ENCODE measurements around the gene F7. TPM values are rescaled to one million over a fixed set of nuclear protein-coding genes. Genes with fewer than 3 reads are reported as not detected.

F7 gene
- total RNA-seq, 1 experiment from 2014 or later = 52.4 TPM

- DNase-seq = no peak
- H3K4me3 Mint-ChIP-seq (ENCODE audit: unreplicated experiment) = no peak overlapping the region
- CTCF ChIA-PET = no interaction called here
- POLR2A ChIA-PET = no interaction called here
- no peaks in the 10 kb centered on the region for H3K27me3 ChIP-seq (replicated peaks; ENCODE audit: control insufficient read depth, insufficient read depth, low read length)
- intact Hi-C loops (cut with micrococcal nuclease; ENCODE audit: unreplicated experiment) = no loop called here
- H3K36me3 Mint-ChIP-seq (ENCODE audit: insufficient read depth, unreplicated experiment) = no peaks in the 10 kb centered on the region
- no peaks in the 10 kb centered on the region for H3K4me1 Mint-ChIP-seq (ENCODE audit: low read depth, unreplicated experiment)
- no peaks in the 10 kb centered on the region for H3K9me3 ChIP-seq
- H3K4me3 ChIP-seq (ENCODE audit: low read depth, low read length) = no peak overlapping the region
- no peaks in the 10 kb centered on the region for H3K36me3 ChIP-seq (ENCODE audit: control insufficient read depth, insufficient read depth, low read length)
- no TSS peak for BruUV-seq (replicated peaks)
- no peaks in the 10 kb centered on the region for H3K4me1 ChIP-seq
- TF ChIP-seq, protein P1, sequence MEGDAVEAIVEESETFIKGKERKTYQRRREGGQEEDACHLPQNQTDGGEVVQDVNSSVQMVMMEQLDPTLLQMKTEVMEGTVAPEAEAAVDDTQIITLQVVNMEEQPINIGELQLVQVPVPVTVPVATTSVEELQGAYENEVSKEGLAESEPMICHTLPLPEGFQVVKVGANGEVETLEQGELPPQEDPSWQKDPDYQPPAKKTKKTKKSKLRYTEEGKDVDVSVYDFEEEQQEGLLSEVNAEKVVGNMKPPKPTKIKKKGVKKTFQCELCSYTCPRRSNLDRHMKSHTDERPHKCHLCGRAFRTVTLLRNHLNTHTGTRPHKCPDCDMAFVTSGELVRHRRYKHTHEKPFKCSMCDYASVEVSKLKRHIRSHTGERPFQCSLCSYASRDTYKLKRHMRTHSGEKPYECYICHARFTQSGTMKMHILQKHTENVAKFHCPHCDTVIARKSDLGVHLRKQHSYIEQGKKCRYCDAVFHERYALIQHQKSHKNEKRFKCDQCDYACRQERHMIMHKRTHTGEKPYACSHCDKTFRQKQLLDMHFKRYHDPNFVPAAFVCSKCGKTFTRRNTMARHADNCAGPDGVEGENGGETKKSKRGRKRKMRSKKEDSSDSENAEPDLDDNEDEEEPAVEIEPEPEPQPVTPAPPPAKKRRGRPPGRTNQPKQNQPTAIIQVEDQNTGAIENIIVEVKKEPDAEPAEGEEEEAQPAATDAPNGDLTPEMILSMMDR (IDR thresholded peaks at IDR 0.05; ENCODE audit: insufficient read depth in 1 of 2, low read depth in 1 of 2, low read length in 1 of 2, severe bottlenecking in 1 of 2, unreplicated experiment in 1 of 2) = no peak
- H3K9me3 Mint-ChIP-seq (ENCODE audit: unreplicated experiment) = no peaks in the 10 kb centered on the region
- no peaks in the 10 kb centered on the region for H3K27me3 Mint-ChIP-seq (ENCODE audit: insufficient read depth, unreplicated experiment)
- no peak overlapping the region for H3K27ac Mint-ChIP-seq (ENCODE audit: unreplicated experiment)
Observed at GRCh38 chr13:113070855-113071254, 34.7 kb upstream of the F7 start.

- H3K27me3 Mint-ChIP-seq (ENCODE audit: insufficient read depth, unreplicated experiment) = no peaks in the 10 kb centered on the region
- CTCF ChIA-PET = interaction anchor here (0.6 kb wide), 1 partner anchor 1809 kb away, joined by 4 read pairs; no protein-coding TSS in a partner anchor
Observed at GRCh38 chr13:113072376-113072775, 33.2 kb upstream of the F7 start.

DNA sequence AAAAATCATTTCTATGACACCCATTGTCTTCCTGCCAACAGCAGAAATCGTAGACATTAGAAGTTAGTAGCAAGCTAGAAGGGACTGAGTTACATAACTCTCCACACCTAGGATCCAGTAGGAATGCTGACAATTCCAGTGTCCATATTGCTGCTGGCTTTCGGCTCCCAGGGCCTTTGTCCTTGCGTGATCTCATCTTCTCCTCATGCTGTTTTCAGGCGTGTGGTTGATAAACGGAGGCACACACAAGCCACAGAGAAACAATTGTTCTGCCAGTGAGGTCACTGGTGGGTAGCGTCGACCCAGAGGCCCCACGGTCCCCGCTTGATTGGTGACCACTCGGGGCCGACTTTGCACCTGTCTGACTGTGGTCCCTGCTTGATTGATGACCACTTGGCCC lies 31.6 kb upstream of the F7 start:
- no peaks in the 10 kb centered on the region for H3K9me3 ChIP-seq
- no peaks in the 10 kb centered on the region for H3K27me3 ChIP-seq (replicated peaks; ENCODE audit: control insufficient read depth, insufficient read depth, low read length)
- H3K4me3 ChIP-seq (ENCODE audit: low read depth, low read length) = no peak overlapping the region
- intact Hi-C loops (cut with micrococcal nuclease; ENCODE audit: unreplicated experiment) = no loop called here
- no peaks in the 10 kb centered on the region for H3K4me1 ChIP-seq
- CTCF ChIA-PET = no interaction called here
- Mint-ChIP-seq H3K36me3 (ENCODE audit: insufficient read depth, unreplicated experiment) (no peaks in the 10 kb centered on the region), H3K27ac (ENCODE audit: unreplicated experiment) (no peak overlapping the region), H3K4me1 (ENCODE audit: low read depth, unreplicated experiment) (no peaks in the 10 kb centered on the region), H3K9me3 (ENCODE audit: unreplicated experiment) (no peaks in the 10 kb centered on the region), H3K4me3 (ENCODE audit: unreplicated experiment) (no peak overlapping the region), H3K27me3 (ENCODE audit: insufficient read depth, unreplicated experiment) (no peaks in the 10 kb centered on the region)
- BruUV-seq (replicated peaks) = no TSS peak
- POLR2A ChIA-PET = interaction anchor here (0.7 kb wide), 1 partner anchor 110 kb away, joined by 3 read pairs; no protein-coding TSS in a partner anchor
- no peak for DNase-seq
- TF ChIP-seq, protein P1 (IDR thresholded peaks at IDR 0.05; ENCODE audit: insufficient read depth in 1 of 2, low read depth in 1 of 2, low read length in 1 of 2, severe bottlenecking in 1 of 2, unreplicated experiment in 1 of 2) = no peak
- H3K36me3 ChIP-seq (ENCODE audit: control insufficient read depth, insufficient read depth, low read length) = no peaks in the 10 kb centered on the region; the same call in 1 of the 2 replicates

More at GRCh38 chr13:113072376-113072775, 33.2 kb upstream of the F7 start:
- no peak for DNase-seq
- no TSS peak for BruUV-seq (replicated peaks)
- H3K36me3 Mint-ChIP-seq (ENCODE audit: insufficient read depth, unreplicated experiment) = no peaks in the 10 kb centered on the region
- no peak overlapping the region for H3K4me3 Mint-ChIP-seq (ENCODE audit: unreplicated experiment)
- TF ChIP-seq, protein P1 (IDR thresholded peaks at IDR 0.05; ENCODE audit: insufficient read depth in 1 of 2, low read depth in 1 of 2, low read length in 1 of 2, severe bottlenecking in 1 of 2, unreplicated experiment in 1 of 2) = no peak
- Histone ChIP-seq H3K36me3 (ENCODE audit: control insufficient read depth, insufficient read depth, low read length) (no peaks in the 10 kb centered on the region; the same call in 1 of the 2 replicates), H3K27me3 (replicated peaks; ENCODE audit: control insufficient read depth, insufficient read depth, low read length) (no peaks in the 10 kb centered on the region), H3K9me3 (no peaks in the 10 kb centered on the region), H3K4me3 (ENCODE audit: low read depth, low read length) (no peak overlapping the region), H3K4me1 (no peaks in the 10 kb centered on the region)
- no peaks in the 10 kb centered on the region for H3K9me3 Mint-ChIP-seq (ENCODE audit: unreplicated experiment)
- no peaks in the 10 kb centered on the region for H3K4me1 Mint-ChIP-seq (ENCODE audit: low read depth, unreplicated experiment)
- no peak overlapping the region for H3K27ac Mint-ChIP-seq (ENCODE audit: unreplicated experiment)
- intact Hi-C loops (cut with micrococcal nuclease; ENCODE audit: unreplicated experiment) = no loop called here
- POLR2A ChIA-PET = no interaction called here

Measured in Caco-2 (cell line).